ENCODE results near the gene CREG2. TPM values are rescaled to one million over a fixed set of nuclear protein-coding genes. Genes with fewer than 3 reads are reported as not detected.

The CREG2 gene
- total and polyA plus RNA-seq, 2 donors (not counting 1 experiment from before 2014, with no cell fraction given) = 0.10 TPM; not detected in 1

- POLR2A ChIA-PET = no interaction called here
- peaks cover 6 to 8% of the 10 kb centered on the region in 2 donors for H3K4me1 ChIP-seq (ENCODE audit: control insufficient read depth in 2 of 2, insufficient read depth in 2 of 2, low read length in 2 of 2)
- intact Hi-C loops (cut with micrococcal nuclease) = no loop called here
- H4K20me1 ChIP-seq (ENCODE audit: control insufficient read depth, insufficient read depth, low read length, poor library complexity, severe bottlenecking) = no peaks in the 10 kb centered on the region
- H3K27me3 Mint-ChIP-seq = peaks cover 5% of the 10 kb centered on the region
- H3K79me2 ChIP-seq (ENCODE audit: control insufficient read depth, insufficient read depth, low read length) = no peaks in the 10 kb centered on the region
- H3K9me3 ChIP-seq (ENCODE audit: control extremely low read depth in 1 of 3, control insufficient read depth in 2 of 3, insufficient read depth in 1 of 3, low read length in 2 of 3) = no peaks in the 10 kb centered on the region
- TF ChIP-seq EZH2 (IDR thresholded peaks at IDR 0.05; ENCODE audit: borderline replicate concordance, insufficient read depth, low read depth, low read length, poor library complexity, severe bottlenecking) (no peak), CTCF (IDR thresholded peaks at IDR 0.05) (no peak)
- no peak overlapping the region for H3K27ac ChIP-seq (ENCODE audit: low read length in 2 of 2)
- CTCF ChIA-PET = no interaction called here
- no peaks in the 10 kb centered on the region for H3K36me3 ChIP-seq (replicated peaks in 1 of 2; ENCODE audit: control extremely low read depth in 1 of 2, control insufficient read depth in 1 of 2, extremely low read depth in 1 of 2, insufficient read depth in 2 of 2, low read length in 1 of 2)
- H3K4me1 Mint-ChIP-seq = peaks cover 14% of the 10 kb centered on the region
- DNase-seq (no peak), ATAC-seq (ENCODE audit: low read depth) (no peak)
- H3K9me3 Mint-ChIP-seq (ENCODE audit: insufficient read depth) = no peaks in the 10 kb centered on the region
- H3K4me3 ChIP-seq (ENCODE audit: control extremely low read depth in 1 of 5, extremely low read depth in 1 of 5, insufficient read depth in 1 of 5, low read depth in 2 of 5, low read length in 4 of 5) = no peak overlapping the region
- H2AFZ ChIP-seq (ENCODE audit: insufficient read depth, low read depth, low read length, poor library complexity, severe bottlenecking) = no peak overlapping the region
- no peak overlapping the region for H3K27ac Mint-ChIP-seq
- H3K4me3 Mint-ChIP-seq = no peak overlapping the region
- H3K4me2 ChIP-seq (replicated peaks; ENCODE audit: low read depth, low read length, poor library complexity, severe bottlenecking) = no peak overlapping the region
- 100% methylated on average over 1 of the region's 2 CpGs for WGBS (ENCODE audit: insufficient coverage)
- no peaks in the 10 kb centered on the region for H3K27me3 ChIP-seq (replicated peaks in 1 of 4; ENCODE audit: control extremely low read depth in 1 of 4, control insufficient read depth in 3 of 4, insufficient read depth in 4 of 4, low read length in 3 of 4)
- no peak overlapping the region for H3K9ac ChIP-seq (ENCODE audit: low read length)
These were observed 30.8 kb downstream of the CREG2 start for GRCh38 chr2:101356521-101356920.

- peaks cover 5% of the 10 kb centered on the region for H3K27me3 Mint-ChIP-seq
- Histone ChIP-seq H4K20me1 (ENCODE audit: control insufficient read depth, insufficient read depth, low read length, poor library complexity, severe bottlenecking) (no peaks in the 10 kb centered on the region), H3K27me3 (replicated peaks in 1 of 4; ENCODE audit: control extremely low read depth in 1 of 4, control insufficient read depth in 3 of 4, insufficient read depth in 4 of 4, low read length in 3 of 4) (no peaks in the 10 kb centered on the region), H3K36me3 (replicated peaks in 1 of 2; ENCODE audit: control extremely low read depth in 1 of 2, control insufficient read depth in 1 of 2, extremely low read depth in 1 of 2, insufficient read depth in 2 of 2, low read length in 1 of 2) (no peaks in the 10 kb centered on the region), H2AFZ (ENCODE audit: insufficient read depth, low read depth, low read length, poor library complexity, severe bottlenecking) (no peak overlapping the region), H3K27ac (ENCODE audit: low read length in 2 of 2) (no peak overlapping the region), H3K4me3 (ENCODE audit: control extremely low read depth in 1 of 5, extremely low read depth in 1 of 5, insufficient read depth in 1 of 5, low read depth in 2 of 5, low read length in 4 of 5) (no peak overlapping the region), H3K4me1 (ENCODE audit: control insufficient read depth in 2 of 2, insufficient read depth in 2 of 2, low read length in 2 of 2) (peaks cover 1 to 4% of the 10 kb centered on the region in 2 donors), H3K9ac (ENCODE audit: low read length) (no peak overlapping the region), H3K4me2 (replicated peaks; ENCODE audit: low read depth, low read length, poor library complexity, severe bottlenecking) (no peak overlapping the region), H3K9me3 (ENCODE audit: control extremely low read depth in 1 of 3, control insufficient read depth in 2 of 3, insufficient read depth in 1 of 3, low read length in 2 of 3) (no peaks in the 10 kb centered on the region), H3K79me2 (ENCODE audit: control insufficient read depth, insufficient read depth, low read length) (no peaks in the 10 kb centered on the region)
- H3K4me1 Mint-ChIP-seq = peaks cover 10% of the 10 kb centered on the region
- H3K27ac Mint-ChIP-seq = no peak overlapping the region
- 100% methylated on average over 6 of the region's 6 CpGs for WGBS (ENCODE audit: insufficient coverage)
- ChIA-PET CTCF (no interaction called here), POLR2A (no interaction called here)
- no peak for DNase-seq
- H3K9me3 Mint-ChIP-seq (ENCODE audit: insufficient read depth) = no peaks in the 10 kb centered on the region
- ATAC-seq (ENCODE audit: low read depth) = no peak
- H3K4me3 Mint-ChIP-seq = no peak overlapping the region
- intact Hi-C loops (cut with micrococcal nuclease) = no loop called here
- no peak for TF ChIP-seq EZH2 (IDR thresholded peaks at IDR 0.05; ENCODE audit: borderline replicate concordance, insufficient read depth, low read depth, low read length, poor library complexity, severe bottlenecking)
- no peak for TF ChIP-seq CTCF (IDR thresholded peaks at IDR 0.05)
These were observed 31.2 kb downstream of the CREG2 start for GRCh38 chr2:101356055-101356454.

Data from B cell (primary cell).